DND-41 (cell line): ENCODE results near the gene SALL4.

Experiments
- ATAC-seq: fragments of 200-7000 bp; cut with Tn5 transposase; 3 replicates; pipeline ENCODE4 v1.9.1; 2021; ENCODE audit warnings: low read depth; ENCODE audit not compliant: insufficient read depth
- DNase-seq: peaks from one replicate; pipeline ENCODE4 v3.0.0-alpha.2; 2020
- H2AFZ ChIP-seq: 2 replicates; pipeline ENCODE4 v1.6.0; 2012; ENCODE audit warnings: low read depth, low read length
- H3K27ac ChIP-seq: 2 replicates; pipeline ENCODE4 v1.5.1; 2012; ENCODE audit warnings: low read length, inconsistent platforms
- H3K27me3 ChIP-seq: fragments of 200-600 bp; sonication (generic); 2 replicates; pipeline ENCODE4 v1.6.0; 2012; ENCODE audit warnings: low read length, mild to moderate bottlenecking, inconsistent platforms; ENCODE audit not compliant: insufficient read depth, poor library complexity
- H3K36me3 ChIP-seq: 2 replicates; pipeline ENCODE4 v1.5.1; 2012; ENCODE audit warnings: low read length, inconsistent platforms; ENCODE audit not compliant: insufficient read depth
- H3K4me1 ChIP-seq: 2 replicates; pipeline ENCODE4 v1.5.1; 2012; ENCODE audit warnings: mild to moderate bottlenecking, low read length; ENCODE audit not compliant: insufficient read depth
- H3K4me2 ChIP-seq: 2 replicates; pipeline ENCODE4 v1.6.0; 2012; ENCODE audit warnings: mild to moderate bottlenecking, moderate library complexity, low read length, inconsistent platforms; ENCODE audit not compliant: insufficient read depth
- H3K4me3 ChIP-seq, 2 experiments: fragments of 200-600 bp in 1 of 2; shearing (Covaris generic) in 1 of 2; 2 replicates each; pipeline ENCODE4 v1.5.1; 2012 to 2016; ENCODE audit warnings: inconsistent platforms in 2 of 2, low read length in 2 of 2, mild to moderate bottlenecking in 2 of 2, low read depth in 1 of 2, moderate library complexity in 1 of 2
- H3K79me2 ChIP-seq: 2 replicates; pipeline ENCODE4 v1.6.0; 2012; ENCODE audit warnings: low read length, inconsistent platforms; ENCODE audit not compliant: insufficient read depth
- H3K9ac ChIP-seq: 2 replicates; pipeline ENCODE4 v1.6.0; 2012; ENCODE audit warnings: low read depth, mild to moderate bottlenecking, inconsistent platforms, low read length, moderate library complexity
- H3K9me3 ChIP-seq: 2 replicates; pipeline ENCODE4 v1.5.1; 2012; ENCODE audit warnings: low read length, moderate library complexity, mild to moderate bottlenecking, inconsistent platforms; ENCODE audit not compliant: insufficient read depth, severe bottlenecking
- H4K20me1 ChIP-seq: 2 replicates; pipeline ENCODE4 v1.6.0; 2012; ENCODE audit warnings: low read length; ENCODE audit not compliant: insufficient read depth
- EZH2 ChIP-seq: IDR thresholded peaks from 3 replicates; pipeline ENCODE4 v1.6.1; 2012; ENCODE audit warnings: borderline replicate concordance, low read depth, mild to moderate bottlenecking, moderate library complexity, low read length, inconsistent platforms; ENCODE audit not compliant: severe bottlenecking
- TF ChIP-seq, protein P1 (sequence below): IDR thresholded peaks from 2 replicates; pipeline ENCODE4 v1.5.1; 2012; ENCODE audit warnings: borderline replicate concordance, low read length, moderate library complexity, mild to moderate bottlenecking; ENCODE audit not compliant: poor library complexity, severe bottlenecking; ENCODE audit errors: extremely low read depth

The SALL4 gene

DNA sequence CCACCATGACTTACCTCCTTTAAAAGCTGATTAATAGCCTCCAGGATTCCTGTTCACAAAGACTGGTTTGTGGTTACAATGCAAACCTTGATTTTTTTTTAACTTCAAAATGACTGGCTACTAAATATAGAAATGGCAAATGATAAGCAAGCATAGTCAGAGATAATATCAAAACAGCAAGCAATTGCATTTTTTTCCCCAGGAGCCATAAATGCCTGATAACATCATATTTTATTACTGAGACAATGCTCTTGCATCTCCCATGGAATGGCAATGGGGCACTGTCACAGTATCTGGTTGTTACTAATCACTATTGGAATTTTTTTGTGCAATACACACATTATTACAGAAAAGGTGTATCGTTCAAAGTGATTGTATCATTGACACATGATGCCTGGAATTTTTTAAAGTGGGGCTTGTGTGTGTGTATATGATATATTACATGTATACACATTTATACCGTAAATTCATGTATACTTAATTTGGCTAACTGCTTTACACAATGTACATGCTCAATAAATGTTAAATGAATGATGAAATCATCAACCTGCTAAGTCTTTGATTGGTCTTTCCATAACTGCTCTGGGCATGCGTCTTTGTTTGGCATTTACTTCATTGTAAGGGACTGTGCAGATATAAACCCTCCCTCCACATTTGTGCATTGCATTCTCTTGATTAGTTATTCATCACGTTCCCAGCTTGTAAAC lies 980 bp upstream of the SALL4 start:
- TF ChIP-seq, protein P1, sequence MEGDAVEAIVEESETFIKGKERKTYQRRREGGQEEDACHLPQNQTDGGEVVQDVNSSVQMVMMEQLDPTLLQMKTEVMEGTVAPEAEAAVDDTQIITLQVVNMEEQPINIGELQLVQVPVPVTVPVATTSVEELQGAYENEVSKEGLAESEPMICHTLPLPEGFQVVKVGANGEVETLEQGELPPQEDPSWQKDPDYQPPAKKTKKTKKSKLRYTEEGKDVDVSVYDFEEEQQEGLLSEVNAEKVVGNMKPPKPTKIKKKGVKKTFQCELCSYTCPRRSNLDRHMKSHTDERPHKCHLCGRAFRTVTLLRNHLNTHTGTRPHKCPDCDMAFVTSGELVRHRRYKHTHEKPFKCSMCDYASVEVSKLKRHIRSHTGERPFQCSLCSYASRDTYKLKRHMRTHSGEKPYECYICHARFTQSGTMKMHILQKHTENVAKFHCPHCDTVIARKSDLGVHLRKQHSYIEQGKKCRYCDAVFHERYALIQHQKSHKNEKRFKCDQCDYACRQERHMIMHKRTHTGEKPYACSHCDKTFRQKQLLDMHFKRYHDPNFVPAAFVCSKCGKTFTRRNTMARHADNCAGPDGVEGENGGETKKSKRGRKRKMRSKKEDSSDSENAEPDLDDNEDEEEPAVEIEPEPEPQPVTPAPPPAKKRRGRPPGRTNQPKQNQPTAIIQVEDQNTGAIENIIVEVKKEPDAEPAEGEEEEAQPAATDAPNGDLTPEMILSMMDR = no peak
- no peak for TF ChIP-seq EZH2
- Histone ChIP-seq H3K36me3 (no peaks in the 10 kb centered on the region), H4K20me1 (no peaks in the 10 kb centered on the region), H3K4me1 (no peaks in the 10 kb centered on the region), H2AFZ (no peak overlapping the region), H3K9me3 (no peaks in the 10 kb centered on the region), H3K27me3 (no peaks in the 10 kb centered on the region), H3K27ac (no peak overlapping the region), H3K9ac (no peak overlapping the region), H3K79me2 (no peaks in the 10 kb centered on the region), H3K4me2 (no peak overlapping the region), H3K4me3 (no peak overlapping the region)
- ATAC-seq = no peak
- DNase-seq = no peak

DNA sequence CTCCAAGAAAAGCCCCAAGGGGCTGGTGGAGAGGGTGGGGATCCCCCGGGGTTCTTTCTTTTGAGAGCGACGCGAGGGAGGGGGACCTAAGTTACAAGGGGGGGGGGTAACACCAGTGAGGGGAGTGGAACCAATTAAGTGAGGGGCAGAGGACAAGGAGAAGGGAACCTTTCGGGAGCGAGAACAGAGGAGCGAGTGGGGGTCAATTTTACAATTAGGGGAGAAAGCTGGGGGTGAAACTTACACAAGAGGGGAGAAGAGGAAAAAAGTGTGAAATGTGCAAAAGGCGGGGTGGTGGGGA lies 548 bp downstream of the SALL4 start:
- Histone ChIP-seq H3K4me3 (no peak overlapping the region), H2AFZ (no peak overlapping the region), H3K9ac (no peak overlapping the region)

GRCh38 chr20:51801122-51801822 lies 1.0 kb downstream of the SALL4 start:
- H3K4me1 ChIP-seq = no peaks in the 10 kb centered on the region

More for the DNA sequence above, 548 bp downstream of the SALL4 start:
- Histone ChIP-seq H3K36me3 (no peaks in the 10 kb centered on the region), H3K27me3 (no peaks in the 10 kb centered on the region), H3K27ac (no peak overlapping the region), H4K20me1 (no peaks in the 10 kb centered on the region), H3K4me2 (no peak overlapping the region), H3K9me3 (no peaks in the 10 kb centered on the region), H3K79me2 (no peaks in the 10 kb centered on the region), H3K4me1 (no peaks in the 10 kb centered on the region)
- no peak for DNase-seq
- ATAC-seq = no peak
- TF ChIP-seq, protein P1 = no peak
- no peak for TF ChIP-seq EZH2

More at GRCh38 chr20:51801122-51801822, 1.0 kb downstream of the SALL4 start:
- Histone ChIP-seq H4K20me1 (no peaks in the 10 kb centered on the region), H3K27me3 (no peaks in the 10 kb centered on the region), H2AFZ (no peak overlapping the region), H3K9ac (no peak overlapping the region), H3K79me2 (no peaks in the 10 kb centered on the region), H3K4me2 (no peak overlapping the region), H3K9me3 (no peaks in the 10 kb centered on the region), H3K4me3 (no peak overlapping the region), H3K36me3 (no peaks in the 10 kb centered on the region), H3K27ac (no peak overlapping the region)
- DNase-seq = no peak
- TF ChIP-seq EZH2 = no peak
- TF ChIP-seq, protein P1 = no peak
- ATAC-seq = no peak
